Fibroblast of skin of left quadriceps (primary cell): Measurements from ENCODE around the gene UGGT1.
"Not testable (repeated sequence)": the region's sequence is repeated elsewhere in the genome, so short reads cannot be mapped to it uniquely, and the experiment has no call there.

Source experiments
- DNase-seq, 2 experiments: peaks; one replicate each; pipeline ENCODE4 v3.0.0-alpha.2; 2013; ENCODE audit warnings: low read depth in 2 of 2

The UGGT1 gene

GRCh38 chr2:128177315-128177714 lies 86.3 kb downstream of the UGGT1 start:
- DNase-seq, result no peak

- DNase-seq, result no peak
Measured at GRCh38 chr2:128178149-128178649, 87.2 kb downstream of the UGGT1 start.

DNA sequence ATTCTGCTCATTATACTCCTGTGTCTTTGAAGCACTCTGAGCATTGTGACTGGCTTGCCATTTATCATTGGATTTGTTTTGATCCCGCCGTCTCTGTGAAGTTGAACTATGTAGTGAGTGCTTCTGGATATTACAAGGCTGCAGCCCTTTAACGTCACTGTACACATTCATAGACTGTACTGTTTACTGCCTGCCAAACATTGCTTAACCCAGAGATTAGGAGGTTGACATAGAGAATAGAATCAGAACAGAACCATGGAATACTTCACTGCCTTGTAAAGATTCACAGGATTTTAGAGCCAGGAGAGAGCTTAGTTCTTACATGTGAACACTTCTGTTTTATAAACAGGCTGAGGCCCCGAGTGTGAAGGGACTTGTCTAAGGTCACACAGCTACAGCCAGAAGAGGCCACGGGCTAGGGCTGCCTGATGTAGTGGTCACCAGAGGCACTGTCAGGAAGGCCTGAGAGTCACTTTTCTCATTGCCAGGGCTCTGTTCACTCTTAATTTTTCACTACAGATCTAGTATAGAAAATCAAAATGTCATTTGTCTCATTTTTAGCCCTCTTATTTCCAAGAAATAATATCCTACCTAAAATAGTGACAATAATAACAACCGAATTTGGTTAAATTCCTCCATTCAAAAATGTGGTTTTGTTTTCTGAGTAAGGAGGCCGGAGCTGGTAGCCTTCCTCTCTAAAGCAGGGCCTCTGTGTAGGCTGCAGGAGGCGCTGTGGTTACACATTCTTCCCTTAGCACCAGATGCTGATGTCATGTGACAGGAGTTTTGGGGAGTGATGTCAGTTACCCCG lies 87.9 kb downstream of the UGGT1 start:
- peak; percentile 30 to 32 for DNase-seq

DNA sequence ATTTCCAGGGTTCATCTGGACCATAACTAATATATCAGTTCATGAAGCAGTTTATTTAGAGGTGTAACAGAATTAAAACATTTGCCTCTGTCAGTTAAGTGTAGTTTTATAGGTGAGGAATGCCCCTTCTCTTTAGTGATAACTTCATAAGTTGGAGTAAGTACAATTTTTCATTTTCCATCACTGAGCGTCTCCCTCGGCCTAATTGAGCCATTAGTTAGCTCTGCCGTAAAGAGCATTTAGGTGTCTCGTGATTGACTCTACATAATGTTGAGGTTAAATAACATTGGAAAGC lies 88.4 kb downstream of the UGGT1 start:
- no peak for DNase-seq

DNA sequence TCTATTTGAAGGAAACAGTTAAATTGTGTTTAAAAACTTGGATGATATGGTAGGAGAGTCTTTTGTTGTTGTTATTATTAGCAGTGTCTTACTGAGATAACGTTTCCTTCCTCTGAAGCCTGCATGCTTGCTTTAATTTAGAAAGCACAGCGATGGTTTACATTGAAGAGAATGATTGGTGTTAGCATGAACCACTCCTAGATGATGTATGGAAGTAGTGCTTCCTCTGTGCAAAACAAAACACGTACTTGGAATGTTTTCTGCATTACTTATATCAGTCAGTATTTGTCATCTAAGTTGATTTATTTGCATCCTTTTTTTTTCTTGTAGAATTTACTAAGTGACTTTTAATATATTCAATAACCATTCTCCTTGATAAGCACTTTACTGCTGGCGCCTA lies 89.0 kb downstream of the UGGT1 start:
- no peak for DNase-seq

GRCh38 chr2:128185576-128185975 lies 94.6 kb downstream of the UGGT1 start:
- no peak for DNase-seq

- DNase-seq, result peak; percentile 51 to 62
Measured at GRCh38 chr2:128187032-128187654, 96.1 kb downstream of the UGGT1 start.

DNA sequence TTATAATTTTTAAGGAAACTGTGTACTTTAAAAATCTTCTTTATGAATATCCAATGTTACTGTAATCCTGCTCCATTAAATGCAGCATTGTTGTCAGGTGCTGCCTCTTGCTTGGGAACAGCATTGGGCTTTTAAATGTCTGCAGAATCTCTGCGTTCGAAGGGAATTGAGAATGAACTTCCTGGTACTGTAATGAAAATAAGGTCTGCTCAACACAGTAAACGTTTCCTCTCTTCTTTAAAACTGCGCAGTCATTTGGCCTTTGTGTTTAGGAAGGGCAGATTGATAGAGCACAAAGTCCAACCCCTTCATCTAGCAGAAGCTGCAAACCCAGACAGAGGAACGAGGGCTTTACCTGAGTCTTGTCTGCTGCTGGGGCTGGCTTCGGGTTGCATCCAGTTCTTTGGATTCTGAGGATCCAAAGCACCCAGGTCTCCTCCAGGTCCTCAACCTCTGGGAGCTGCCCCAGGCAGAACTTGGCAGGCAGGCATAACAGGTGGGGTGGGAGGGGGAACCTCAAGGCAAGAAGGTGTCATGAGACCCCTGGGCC lies 104.5 kb downstream of the UGGT1 start:
- no peak for DNase-seq

DNA sequence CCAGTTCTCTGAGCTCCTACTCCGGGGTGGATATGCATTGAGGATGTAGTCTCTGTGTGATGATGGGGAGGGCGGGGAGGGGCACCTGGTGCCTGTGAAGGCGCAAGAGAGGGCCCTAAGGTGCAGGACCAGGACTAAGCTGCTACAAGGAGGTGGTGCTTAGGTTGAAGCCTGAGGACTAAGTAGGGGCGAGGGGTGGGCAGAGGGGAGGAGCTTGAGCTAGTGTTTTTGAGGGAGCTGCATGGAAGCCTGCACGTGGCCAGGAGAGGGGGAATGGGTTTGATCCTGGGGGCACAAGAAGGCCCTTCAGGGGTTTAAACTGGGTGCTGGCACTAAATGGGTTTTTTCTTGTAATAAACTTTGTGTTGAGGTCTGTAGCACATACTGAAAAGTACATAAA lies 105.0 kb downstream of the UGGT1 start:
- DNase-seq, result no peak

GRCh38 chr2:128196471-128196931 lies 105.5 kb downstream of the UGGT1 start:
- DNase-seq, result no peak

DNA sequence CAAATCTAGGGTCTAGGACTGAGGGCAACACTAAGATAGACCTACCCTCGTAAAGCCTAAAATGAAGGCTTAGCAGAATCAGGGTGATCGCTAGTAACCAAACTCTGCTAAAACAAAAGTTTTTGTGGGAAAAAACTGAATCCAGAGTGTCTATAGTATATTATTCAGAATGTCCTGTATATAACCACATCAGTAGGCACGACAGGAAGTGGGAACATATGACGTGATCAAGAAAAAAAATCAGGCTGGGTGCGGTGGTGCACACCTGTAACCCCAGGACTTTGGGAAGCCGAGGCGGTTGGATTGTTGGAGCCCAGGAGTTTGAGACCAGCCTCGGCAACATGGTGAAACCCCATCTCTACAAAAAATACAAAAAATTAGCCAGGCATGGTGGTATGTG lies 106.1 kb downstream of the UGGT1 start:
- no peak for DNase-seq

- no peak for DNase-seq
Measured at GRCh38 chr2:128198656-128199055, 107.7 kb downstream of the UGGT1 start.

DNA sequence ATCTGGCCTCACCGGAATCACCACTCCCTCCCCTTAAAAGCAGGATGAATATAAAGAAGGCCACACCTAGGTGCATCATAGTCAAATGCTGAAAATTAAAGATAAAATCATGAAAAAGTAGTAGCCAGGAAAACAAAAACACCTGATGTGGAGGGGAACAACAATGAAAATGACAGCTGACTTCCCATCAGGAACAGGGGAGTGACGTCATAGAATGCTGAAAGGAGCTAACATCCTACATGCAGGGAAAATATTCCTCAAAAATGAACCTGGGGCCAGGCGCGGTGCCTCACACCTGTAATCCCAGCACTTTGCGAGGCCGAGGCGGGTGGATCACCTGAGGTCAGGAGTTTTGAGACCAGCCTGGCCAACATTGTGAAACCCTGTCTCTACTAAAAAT lies 108.1 kb downstream of the UGGT1 start:
- no peak for DNase-seq

GRCh38 chr2:128202791-128203190 lies 111.8 kb downstream of the UGGT1 start:
- DNase-seq, result no peak

DNA sequence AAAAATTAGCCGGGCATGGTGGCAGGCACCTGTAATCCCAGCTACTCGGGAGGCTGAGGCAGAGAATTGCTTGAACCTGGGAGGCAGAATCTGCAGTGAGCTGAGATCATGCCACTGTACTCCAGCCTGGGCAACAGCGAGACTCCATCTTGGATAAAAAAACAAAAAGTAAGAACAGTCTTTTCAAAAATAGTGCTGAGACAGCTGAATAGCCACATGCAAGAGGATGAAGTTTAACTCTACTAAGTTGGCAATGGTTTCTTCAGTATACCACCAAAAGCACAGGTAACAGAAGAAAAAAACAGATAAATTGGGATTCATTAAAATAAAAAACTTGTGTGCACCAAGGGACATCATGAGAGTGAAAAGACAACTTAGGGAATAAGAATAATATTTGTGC lies 115.2 kb downstream of the UGGT1 start:
- DNase-seq, result no peak

DNA sequence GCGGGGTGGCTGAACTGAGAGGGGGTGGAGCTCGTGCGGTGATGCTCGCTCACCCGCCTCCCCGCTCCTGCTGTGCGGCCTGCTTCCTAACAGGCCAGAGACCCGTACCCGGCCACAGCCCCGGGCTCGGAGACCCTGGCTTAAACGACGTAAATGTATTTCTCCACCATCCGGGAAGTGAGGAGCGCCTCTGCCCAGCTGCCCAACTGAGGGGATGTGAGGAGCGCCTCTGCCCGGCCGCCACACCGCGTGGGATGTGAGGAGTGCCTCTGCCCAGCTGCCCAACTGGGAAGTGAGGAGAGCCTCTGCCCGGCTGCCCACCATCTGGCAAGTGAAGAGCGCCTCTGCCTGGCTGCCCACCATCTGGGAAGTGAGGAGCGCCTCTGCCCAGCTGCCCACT lies 117.0 kb downstream of the UGGT1 start:
- no peak for DNase-seq

DNA sequence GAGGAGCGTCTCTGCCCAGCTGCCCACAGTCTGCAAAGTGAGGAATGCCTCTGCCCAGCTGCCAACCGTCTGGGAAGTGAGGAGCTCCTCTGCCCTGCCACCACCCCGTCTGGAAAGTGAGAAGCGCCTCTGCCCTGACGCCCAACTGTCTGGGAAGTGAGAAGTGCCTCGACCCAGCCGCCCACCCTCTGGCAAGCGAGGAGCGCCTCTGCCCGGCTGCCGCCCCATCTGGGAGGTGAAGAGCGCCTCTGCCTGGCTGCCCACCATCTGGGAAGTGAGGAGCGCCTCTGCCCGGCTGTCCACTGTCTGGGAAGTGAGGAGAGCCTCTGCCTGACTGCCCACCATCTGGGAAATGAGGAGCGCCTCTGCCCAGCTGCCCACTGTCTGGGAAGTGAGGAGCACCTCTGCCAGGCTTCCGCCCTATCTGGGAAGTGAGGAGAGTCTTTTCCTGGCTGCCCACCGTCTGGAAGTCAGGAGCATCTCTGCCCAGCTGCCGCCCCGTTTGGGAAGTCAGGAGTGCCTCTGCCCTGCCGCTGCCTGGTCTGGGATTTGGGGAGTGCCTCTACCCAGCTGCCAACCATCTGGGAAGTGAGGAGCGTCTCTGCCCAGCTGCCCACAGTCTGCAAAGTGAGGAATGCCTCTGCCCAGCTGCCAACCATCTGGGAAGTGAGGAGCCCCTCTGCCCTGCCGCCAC lies 117.8 kb downstream of the UGGT1 start:
- not testable (repeated sequence) for DNase-seq

- no peak for DNase-seq
Measured at GRCh38 chr2:128214251-128214650, 123.3 kb downstream of the UGGT1 start.

DNA sequence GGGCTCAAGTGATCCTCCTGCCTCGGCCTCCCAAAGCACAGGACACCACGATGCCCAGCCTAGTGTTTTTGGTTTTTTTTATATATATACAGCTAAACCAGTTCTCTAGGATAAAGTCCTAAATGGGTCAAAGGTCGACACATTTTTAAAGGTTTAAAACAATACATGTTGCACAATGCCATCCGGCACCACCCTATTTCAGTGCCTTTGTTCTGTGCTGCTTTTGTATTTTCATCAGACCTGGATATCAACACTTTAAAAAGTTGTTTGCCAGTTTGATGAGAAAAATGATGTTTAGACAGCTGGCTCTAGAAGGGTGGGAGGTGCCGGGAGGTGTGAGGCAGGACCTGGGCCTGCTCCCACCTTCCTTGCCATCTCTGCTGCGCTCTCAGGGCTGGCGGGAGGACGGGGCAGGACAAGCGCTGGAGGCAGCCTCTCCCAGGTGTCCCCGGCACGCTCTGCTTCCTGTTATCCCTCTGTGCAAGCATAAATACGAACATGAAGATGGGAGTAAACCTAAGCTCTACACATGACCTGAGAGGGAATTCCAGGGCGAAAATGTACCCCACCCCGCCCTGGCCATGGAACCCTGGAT lies 124.0 kb downstream of the UGGT1 start:
- no peak for DNase-seq

DNA sequence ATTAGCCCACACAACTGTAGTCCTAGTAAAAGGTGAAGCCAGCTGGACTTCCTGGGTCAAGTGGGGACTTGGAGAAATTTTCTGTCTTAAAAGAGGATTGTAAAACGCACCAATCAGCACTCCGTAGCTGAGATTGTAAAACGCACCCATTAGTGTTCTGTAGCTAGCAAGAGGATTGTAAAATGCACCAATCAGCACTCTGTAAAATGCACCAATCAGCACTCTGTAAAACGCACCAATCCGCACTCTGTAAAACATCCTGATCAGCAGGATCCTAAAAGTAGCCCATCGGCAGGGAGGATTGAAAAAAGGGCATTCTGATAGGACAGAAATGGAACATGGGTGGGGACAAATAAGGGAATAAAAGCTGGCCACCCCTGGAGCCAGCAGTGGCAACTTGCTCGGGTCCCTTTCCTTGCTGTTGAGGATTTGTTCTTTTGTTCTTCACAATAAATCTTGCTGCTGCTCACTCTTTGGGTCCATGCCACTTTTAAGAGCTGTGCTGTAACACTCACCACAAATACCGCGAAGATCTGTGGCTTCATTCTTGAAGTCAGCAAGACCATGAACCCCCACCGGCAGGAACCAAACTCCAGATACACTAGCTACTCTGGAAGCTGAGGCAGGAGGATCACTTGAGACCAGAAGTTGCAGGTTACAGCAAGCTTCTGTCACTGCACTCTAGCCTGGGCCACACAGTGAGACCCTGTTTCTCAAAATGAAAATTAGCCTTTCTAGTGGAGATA lies 125.1 kb downstream of the UGGT1 start:
- no peak for DNase-seq

DNA sequence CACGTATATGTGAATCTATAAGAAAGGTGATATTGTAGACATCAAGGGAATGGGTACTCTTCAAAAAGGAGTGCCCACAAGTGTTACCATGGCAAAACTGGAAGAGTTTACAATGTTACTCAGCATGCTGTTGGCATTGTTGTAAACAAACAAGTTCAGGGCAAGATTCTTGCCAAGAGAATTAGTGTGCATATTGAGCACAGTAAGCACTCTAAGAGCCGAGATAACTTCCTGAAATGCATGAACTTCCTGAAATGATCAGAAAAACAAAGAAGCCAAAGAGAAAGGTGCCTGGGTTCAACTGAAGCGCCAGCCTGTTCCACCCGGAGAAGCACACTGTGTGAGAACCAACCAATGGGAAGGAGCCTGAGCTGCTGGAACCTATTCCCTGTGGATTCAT lies 126.7 kb downstream of the UGGT1 start:
- DNase-seq, result no peak
